OCI-LY1 (cell line): ENCODE results near the gene CACNA1H.

Source experiments
- H2AFZ ChIP-seq: fragments of 200-600 bp; sonication (generic), shearing (Covaris generic); 2 replicates; pipeline ENCODE4 v1.6.0; 2014; ENCODE audit warnings: antibody characterized with exemption, mild to moderate bottlenecking, low read length
- H3F3A ChIP-seq: fragments of 200-600 bp; sonication (generic), shearing (Covaris generic); 2 replicates; pipeline ENCODE4 v1.6.0; 2014; ENCODE audit warnings: mild to moderate bottlenecking, antibody characterized with exemption, low read length, moderate library complexity; ENCODE audit not compliant: insufficient read depth
- H3K27ac ChIP-seq: fragments of 200-600 bp; sonication (generic); 2 replicates; pipeline ENCODE4 v1.5.1; 2014; ENCODE audit warnings: low read length, mixed run types, mild to moderate bottlenecking, low read depth; ENCODE audit not compliant: poor library complexity, severe bottlenecking
- H3K27me3 ChIP-seq: fragments of 200-600 bp; sonication (generic); 2 replicates; pipeline ENCODE4 v1.6.0; 2014; ENCODE audit warnings: antibody characterized with exemption, mild to moderate bottlenecking, low read length, moderate library complexity; ENCODE audit not compliant: insufficient read depth
- H3K36me3 ChIP-seq: fragments of 200-600 bp; sonication (generic); 2 replicates; pipeline ENCODE4 v1.6.1; 2014; ENCODE audit warnings: mild to moderate bottlenecking, antibody characterized with exemption, low read length, moderate library complexity, mixed read lengths; ENCODE audit not compliant: insufficient read depth
- H3K4me1 ChIP-seq: fragments of 200-600 bp; sonication (generic); 2 replicates; pipeline ENCODE4 v1.5.1; 2014; ENCODE audit warnings: mild to moderate bottlenecking, low read length, moderate library complexity; ENCODE audit not compliant: insufficient read depth, severe bottlenecking
- H3K4me2 ChIP-seq: fragments of 200-600 bp; sonication (generic), shearing (Covaris generic); 2 replicates; pipeline ENCODE4 v1.6.1; 2014; ENCODE audit warnings: low read length
- H3K4me3 ChIP-seq: fragments of 200-600 bp; sonication (generic); 2 replicates; pipeline ENCODE4 v1.5.1; 2014; ENCODE audit warnings: low read length, low read depth, mild to moderate bottlenecking, mixed read lengths; ENCODE audit not compliant: poor library complexity, severe bottlenecking
- H3K79me2 ChIP-seq: fragments of 200-600 bp; shearing (Covaris generic); 2 replicates; pipeline ENCODE4 v1.6.1; 2016; ENCODE audit warnings: mixed run types, low read length, mixed read lengths; ENCODE audit not compliant: insufficient read depth
- H3K9ac ChIP-seq: fragments of 200-600 bp; sonication (generic), shearing (Covaris generic); 2 replicates; pipeline ENCODE4 v1.6.1; 2014; ENCODE audit warnings: mild to moderate bottlenecking, low read length, mixed read lengths
- H3K9me2 ChIP-seq: fragments of 200-600 bp; sonication (generic), shearing (Covaris generic); 2 replicates; pipeline ENCODE4 v1.6.1; 2014; ENCODE audit warnings: low read depth, mild to moderate bottlenecking, low read length, mixed read lengths
- H3K9me3 ChIP-seq: fragments of 200-600 bp; shearing (Covaris generic); 2 replicates; pipeline ENCODE4 v1.6.1; 2014; ENCODE audit warnings: low read length, mixed read lengths
- H4K20me1 ChIP-seq: fragments of 200-600 bp; sonication (generic), shearing (Covaris generic); 2 replicates; pipeline ENCODE4 v1.6.0; 2016; ENCODE audit warnings: mild to moderate bottlenecking, low read length; ENCODE audit not compliant: insufficient read depth
- EZH2 ChIP-seq: fragments of 200-600 bp; sonication (generic), shearing (Covaris generic); IDR thresholded peaks from 2 replicates; pipeline ENCODE4 v1.8.0; 2017; ENCODE audit warnings: borderline replicate concordance, mixed run types, mild to moderate bottlenecking, antibody characterized with exemption, low read length, moderate library complexity, mixed read lengths
- TF ChIP-seq, protein P1 (sequence below): fragments of 200-600 bp; sonication (generic), shearing (Covaris generic); IDR thresholded peaks from 2 replicates; pipeline ENCODE4 v1.5.1; 2017; ENCODE audit warnings: mild to moderate bottlenecking, antibody characterized with exemption, low read length, moderate library complexity, mixed read lengths

The CACNA1H gene

DNA sequence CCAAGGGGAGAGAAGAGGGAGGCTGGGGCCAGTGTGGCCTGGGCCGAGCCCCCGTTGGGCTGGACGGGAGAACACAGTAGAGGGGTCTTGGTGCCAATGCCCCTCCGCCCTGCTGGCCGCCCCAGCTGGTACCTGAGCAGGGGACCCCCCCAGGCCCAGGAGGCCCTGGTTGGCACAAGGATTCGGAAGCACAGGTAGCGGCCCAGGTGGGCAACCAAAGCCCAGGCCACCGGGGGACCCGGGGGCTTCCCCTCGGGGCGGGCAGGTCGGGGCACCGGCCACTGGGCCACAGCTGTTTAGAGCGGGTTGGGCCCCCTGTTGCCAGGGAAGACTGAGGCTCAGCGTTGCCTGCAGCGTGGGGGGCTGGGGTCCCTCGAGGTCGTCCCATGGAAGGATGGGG, 28.6 kb upstream of the CACNA1H start:
- no peak overlapping the region for H3K27ac ChIP-seq
- H3K4me3 ChIP-seq, result no peak overlapping the region
- H3K27me3 ChIP-seq, result no peaks in the 10 kb centered on the region
- no peaks in the 10 kb centered on the region for H3K9me2 ChIP-seq
- no peaks in the 10 kb centered on the region for H3K9me3 ChIP-seq
- H3K79me2 ChIP-seq, result no peaks in the 10 kb centered on the region
- H2AFZ ChIP-seq, result no peak overlapping the region
- TF ChIP-seq, protein P1, sequence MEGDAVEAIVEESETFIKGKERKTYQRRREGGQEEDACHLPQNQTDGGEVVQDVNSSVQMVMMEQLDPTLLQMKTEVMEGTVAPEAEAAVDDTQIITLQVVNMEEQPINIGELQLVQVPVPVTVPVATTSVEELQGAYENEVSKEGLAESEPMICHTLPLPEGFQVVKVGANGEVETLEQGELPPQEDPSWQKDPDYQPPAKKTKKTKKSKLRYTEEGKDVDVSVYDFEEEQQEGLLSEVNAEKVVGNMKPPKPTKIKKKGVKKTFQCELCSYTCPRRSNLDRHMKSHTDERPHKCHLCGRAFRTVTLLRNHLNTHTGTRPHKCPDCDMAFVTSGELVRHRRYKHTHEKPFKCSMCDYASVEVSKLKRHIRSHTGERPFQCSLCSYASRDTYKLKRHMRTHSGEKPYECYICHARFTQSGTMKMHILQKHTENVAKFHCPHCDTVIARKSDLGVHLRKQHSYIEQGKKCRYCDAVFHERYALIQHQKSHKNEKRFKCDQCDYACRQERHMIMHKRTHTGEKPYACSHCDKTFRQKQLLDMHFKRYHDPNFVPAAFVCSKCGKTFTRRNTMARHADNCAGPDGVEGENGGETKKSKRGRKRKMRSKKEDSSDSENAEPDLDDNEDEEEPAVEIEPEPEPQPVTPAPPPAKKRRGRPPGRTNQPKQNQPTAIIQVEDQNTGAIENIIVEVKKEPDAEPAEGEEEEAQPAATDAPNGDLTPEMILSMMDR, result no peak
- H3K4me2 ChIP-seq, result no peak overlapping the region
- H3K36me3 ChIP-seq, result no peaks in the 10 kb centered on the region
- H3F3A ChIP-seq, result no peaks in the 10 kb centered on the region
- H3K4me1 ChIP-seq, result no peaks in the 10 kb centered on the region
- no peak overlapping the region for H3K9ac ChIP-seq
- H4K20me1 ChIP-seq, result no peaks in the 10 kb centered on the region

- no peaks in the 10 kb centered on the region for H3K4me1 ChIP-seq
- H3K27ac ChIP-seq, result no peak overlapping the region
- no peaks in the 10 kb centered on the region for H3K27me3 ChIP-seq
- H3K9me2 ChIP-seq, result no peaks in the 10 kb centered on the region
- H3F3A ChIP-seq, result no peaks in the 10 kb centered on the region
- no peak overlapping the region for H2AFZ ChIP-seq
- no peaks in the 10 kb centered on the region for H3K79me2 ChIP-seq
- no peak for TF ChIP-seq EZH2
- TF ChIP-seq, protein P1, result no peak
- H3K9me3 ChIP-seq, result no peaks in the 10 kb centered on the region
- no peaks in the 10 kb centered on the region for H4K20me1 ChIP-seq
- H3K36me3 ChIP-seq, result no peaks in the 10 kb centered on the region
- no peak overlapping the region for H3K9ac ChIP-seq
- H3K4me2 ChIP-seq, result no peak overlapping the region
- no peak overlapping the region for H3K4me3 ChIP-seq
Observed at GRCh38 chr16:1124795-1125194, 28.1 kb upstream of the CACNA1H start.

GRCh38 chr16:1125471-1125870, 27.4 kb upstream of the CACNA1H start:
- no peaks in the 10 kb centered on the region for H3K4me1 ChIP-seq
- no peaks in the 10 kb centered on the region for H3K36me3 ChIP-seq
- H3K9me2 ChIP-seq, result no peaks in the 10 kb centered on the region
- H4K20me1 ChIP-seq, result no peaks in the 10 kb centered on the region
- H3K9me3 ChIP-seq, result no peaks in the 10 kb centered on the region
- H3K27me3 ChIP-seq, result no peaks in the 10 kb centered on the region
- H2AFZ ChIP-seq, result no peak overlapping the region
- H3K27ac ChIP-seq, result no peak overlapping the region
- no peak overlapping the region for H3K4me2 ChIP-seq
- H3K9ac ChIP-seq, result no peak overlapping the region
- no peak overlapping the region for H3K4me3 ChIP-seq
- H3F3A ChIP-seq, result no peaks in the 10 kb centered on the region
- TF ChIP-seq EZH2, result no peak
- TF ChIP-seq, protein P1, result no peak
- H3K79me2 ChIP-seq, result no peaks in the 10 kb centered on the region
